ENCODE results near the gene SUSD6. TPM values are rescaled to one million over a fixed set of nuclear protein-coding genes. Genes with fewer than 3 reads are reported as not detected.

The SUSD6 gene, protein sequence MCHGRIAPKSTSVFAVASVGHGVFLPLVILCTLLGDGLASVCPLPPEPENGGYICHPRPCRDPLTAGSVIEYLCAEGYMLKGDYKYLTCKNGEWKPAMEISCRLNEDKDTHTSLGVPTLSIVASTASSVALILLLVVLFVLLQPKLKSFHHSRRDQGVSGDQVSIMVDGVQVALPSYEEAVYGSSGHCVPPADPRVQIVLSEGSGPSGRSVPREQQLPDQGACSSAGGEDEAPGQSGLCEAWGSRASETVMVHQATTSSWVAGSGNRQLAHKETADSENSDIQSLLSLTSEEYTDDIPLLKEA
- total RNA-seq (2014; rRNA removed; shearing (Covaris generic)) = 4.6 and 4.8 TPM in 2 replicates

DNA sequence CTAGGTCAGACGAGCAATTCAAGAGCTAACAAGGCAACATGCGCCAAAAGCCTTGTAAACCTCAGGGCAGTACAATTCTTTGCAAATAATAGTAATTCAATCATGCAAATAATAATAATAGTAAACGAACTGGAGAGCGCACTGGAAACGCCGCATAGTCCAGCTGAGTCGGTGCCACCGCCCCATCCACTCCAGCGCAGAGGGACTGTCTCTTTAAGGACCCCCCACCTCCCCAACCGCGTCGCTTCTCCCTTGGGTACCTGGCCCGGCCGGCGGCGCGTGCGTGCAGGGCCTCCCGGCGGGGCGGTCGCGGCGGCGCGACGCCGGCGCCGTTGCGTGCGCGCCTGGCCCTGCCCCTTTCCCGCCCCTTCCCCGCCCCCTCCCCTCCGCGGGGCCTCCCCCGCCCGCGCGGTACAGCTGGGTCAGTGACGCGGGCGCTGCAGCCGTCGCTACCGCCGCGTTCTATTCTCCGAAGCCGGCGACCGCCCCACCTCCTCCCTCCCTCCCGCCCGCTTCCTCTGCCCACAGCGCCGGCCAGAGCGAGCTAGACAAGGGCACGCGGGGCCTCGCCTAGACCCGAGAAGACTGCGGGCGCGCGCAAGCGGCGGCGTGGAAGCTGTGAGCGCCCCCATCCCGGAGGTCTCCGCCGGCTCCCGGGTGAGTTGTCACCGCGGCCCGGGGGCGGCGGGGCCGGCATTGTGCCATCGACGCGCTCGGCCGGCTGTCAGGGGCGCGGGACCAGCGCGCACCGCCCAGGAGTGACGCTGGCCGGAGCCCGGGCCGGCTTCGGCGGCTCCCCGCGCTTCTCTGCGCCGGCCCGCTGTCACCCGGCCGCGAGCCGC, at the start of gene SUSD6:
Gene SUSD6 (plus strand): TSS at position 425 of the 842 bp plus-strand sequence. CDS start 46,997 bp downstream, outside the sequence.
- peak; percentile 97 for DNase-seq (ENCODE audit: low read depth)

DNA sequence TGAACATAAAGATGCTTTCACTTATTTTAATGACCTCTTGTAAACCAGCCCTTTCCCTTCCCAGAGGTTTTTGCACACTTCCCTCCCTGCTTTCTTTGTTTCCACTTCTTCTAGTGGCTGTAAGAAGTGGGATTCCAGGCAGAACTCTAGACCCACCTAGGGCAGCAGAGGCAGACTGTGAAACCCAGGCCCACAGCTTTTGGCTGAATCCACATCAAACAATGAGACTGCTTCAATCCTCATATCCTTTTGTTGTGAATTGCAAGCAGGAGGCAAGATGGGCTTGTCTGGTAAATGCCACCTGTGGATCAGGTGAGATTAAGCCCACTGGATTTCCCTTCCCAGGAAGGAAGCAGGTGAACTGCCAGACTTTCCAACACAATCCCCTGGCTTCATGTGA, 49.5 kb upstream of the SUSD6 start:
- DNase-seq (ENCODE audit: low read depth) = no peak

DNA sequence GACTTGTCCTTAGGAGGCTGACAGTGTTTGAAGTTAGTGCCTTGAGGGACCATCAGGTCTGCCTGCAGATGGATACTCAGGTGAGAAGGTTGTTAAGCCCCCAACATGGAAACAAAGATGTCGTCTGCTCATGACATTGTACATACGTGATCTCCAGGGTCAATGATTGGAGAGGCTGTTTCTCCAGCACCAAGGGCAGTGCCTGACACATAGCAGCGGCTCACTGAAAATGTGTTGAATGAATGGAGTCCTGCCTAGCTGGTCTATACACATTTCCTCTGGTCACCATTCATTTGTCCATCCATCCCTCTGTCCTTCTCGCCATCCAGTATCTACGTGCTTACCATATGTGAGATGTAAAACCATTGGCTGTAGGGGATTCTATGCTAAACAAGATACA, 43.8 kb upstream of the SUSD6 start:
- no peak for DNase-seq (ENCODE audit: low read depth)

DNA sequence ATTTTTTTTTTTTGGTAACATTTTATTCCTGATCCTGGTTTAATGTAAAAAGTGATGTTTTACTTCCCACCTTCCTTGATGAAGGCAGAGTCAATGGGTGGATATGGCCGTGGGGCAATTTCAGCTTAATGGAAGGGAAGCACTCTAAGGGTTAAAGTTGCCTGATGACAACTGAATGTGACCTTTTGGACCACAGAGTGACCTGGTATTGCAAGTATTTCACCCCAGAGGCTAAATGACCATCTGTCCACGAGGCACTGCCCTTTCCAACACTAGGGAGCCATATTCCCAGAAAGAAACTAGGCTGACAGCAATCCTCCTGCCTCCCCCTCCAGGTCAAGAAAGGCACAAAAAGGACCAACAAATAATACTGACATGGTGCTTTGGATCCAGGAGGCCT, 41.5 kb upstream of the SUSD6 start:
- DNase-seq (ENCODE audit: low read depth) = no peak

DNA sequence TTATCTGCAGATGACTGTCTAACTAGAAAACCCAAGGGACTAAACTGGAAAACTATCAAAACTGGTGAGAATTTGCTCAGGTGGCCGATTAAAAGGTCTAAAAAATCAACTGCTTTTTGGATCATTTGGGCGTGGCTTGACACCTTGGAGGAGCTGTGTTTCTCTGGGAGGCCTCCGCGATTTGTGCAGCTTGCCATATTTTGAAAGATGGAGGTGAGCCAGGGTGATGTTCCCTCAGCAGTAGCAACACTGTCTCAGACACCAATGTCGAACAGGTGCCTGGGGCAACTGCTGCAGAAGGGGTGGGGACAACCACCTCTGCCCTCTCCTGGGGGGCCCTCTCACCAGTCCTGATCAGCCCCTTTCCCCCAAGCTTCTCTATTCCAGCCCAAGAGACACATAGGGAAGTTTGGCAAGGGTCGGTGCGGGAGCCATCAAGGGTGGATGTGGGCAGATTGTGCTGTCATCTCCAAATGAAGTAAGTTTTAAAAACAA, 40.5 kb upstream of the SUSD6 start:
- DNase-seq (ENCODE audit: low read depth) = no peak

DNA sequence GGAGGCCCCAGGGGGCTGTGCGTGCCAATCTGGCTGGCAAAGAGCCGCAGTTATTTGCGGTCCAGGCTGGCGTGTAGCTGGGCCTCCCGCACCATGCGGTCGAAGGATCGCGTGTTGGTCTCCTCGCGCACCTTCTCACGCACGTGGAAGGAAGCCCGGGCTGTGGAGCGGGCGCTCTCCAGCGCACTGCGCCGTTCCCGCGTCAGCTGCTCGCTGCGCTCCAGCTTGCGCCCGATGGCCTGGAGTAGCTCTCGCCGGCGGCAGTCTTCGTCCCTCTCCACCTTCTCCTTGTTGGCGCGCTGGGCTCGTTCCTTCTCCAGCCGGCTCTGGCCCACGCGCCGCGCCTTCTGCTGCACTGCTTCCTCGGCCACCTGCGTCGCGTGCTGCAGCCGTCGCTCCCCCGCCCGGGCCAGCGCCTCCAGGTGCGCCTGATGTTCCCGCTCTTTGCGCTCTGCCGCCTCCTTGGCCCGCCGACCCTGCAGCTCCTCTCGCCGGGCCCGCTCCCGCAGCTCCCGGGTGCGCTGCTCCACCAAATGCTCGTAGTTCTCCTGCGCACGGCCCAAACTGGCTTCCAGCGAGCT, 39.9 kb upstream of the SUSD6 start:
- DNase-seq (ENCODE audit: low read depth) = no peak

DNA sequence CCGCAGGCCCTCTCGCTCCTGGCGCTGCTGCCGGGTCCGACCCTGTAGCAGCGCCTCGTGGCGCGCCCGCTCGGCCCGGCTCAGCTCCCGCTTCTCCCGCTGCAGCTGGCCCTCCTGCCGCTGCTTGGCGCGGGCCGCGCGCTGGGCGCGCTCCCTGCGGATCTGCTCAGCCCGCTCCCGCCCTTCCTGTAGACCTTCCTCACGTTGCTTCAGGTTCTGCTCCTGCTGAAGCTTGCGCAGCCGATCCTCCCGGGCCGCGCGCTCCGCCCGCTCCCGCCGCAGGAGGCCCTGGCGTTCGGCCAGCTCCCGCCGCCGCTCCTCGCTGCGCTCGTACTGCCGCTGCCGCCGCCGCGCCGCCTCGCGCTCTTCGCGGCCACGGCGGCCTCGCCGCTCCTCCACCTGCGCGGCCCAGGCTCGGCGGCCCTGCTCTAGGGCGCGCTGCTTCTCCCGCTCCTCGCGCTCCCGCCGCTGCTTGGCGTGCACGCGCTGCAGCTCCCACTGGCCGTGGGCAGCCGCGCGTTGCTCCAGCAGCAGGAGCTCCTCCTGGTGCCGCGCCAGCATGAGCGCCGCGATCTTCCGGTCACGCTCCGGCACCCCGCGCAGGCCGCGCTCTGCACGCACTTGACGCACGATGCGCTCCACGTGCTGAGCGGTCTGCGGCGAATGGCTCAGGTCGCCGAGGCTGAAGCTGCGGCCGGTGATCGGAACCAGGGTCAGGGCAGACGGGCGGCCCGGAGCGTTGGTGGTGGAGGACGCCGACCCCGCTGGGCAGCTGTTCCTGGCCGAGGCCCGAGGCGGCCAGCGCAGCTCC, 39.2 kb upstream of the SUSD6 start:
- DNase-seq (ENCODE audit: low read depth) = no peak

DNA sequence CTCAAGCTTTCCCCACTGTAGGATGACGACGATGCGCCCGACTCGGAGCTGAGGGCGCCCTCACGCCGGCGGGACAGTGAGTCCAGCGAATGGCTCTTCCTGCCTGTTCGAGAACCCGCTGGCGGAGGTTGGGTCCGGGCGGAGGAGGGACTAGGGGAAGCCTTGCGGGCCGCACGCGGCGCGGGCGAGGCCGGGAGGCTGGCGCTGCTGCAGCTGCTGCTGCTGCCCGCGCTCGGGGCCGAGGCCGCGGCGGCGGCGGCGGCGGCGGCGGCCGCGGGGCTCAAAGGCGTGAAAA, 38.6 kb upstream of the SUSD6 start:
- no peak for DNase-seq (ENCODE audit: low read depth)

DNA sequence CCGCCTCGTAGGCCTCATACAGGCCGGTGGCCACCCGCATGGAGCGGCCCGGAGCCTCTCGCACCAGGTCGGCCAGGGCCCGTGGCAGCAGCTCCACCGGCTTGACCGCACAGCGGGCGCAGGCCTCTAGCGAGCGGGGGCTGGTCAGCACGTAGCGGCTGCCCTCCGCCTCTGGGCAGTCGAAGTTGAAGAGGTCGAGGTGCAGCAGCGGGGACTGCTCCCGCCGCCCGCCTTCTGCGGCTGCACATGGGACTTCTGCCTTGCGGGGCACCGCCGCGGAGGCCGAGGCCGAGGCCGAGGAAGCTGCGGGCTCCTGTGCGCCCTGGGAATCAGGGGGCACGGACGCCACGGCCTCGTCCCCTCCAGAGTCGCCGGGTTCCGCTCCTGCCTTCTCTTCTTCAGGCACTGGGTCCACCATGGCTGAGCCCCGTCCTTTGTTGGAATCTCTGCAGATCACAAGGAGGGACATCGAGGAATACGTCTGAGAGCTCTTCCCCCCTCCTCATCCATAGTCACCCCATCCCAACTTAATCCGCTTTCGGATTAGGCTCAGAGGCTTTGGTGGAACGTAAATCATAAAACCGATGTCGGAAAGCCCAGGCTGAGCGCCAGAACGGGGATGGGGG, 38.1 kb upstream of the SUSD6 start:
- DNase-seq (ENCODE audit: low read depth) = no peak

DNA sequence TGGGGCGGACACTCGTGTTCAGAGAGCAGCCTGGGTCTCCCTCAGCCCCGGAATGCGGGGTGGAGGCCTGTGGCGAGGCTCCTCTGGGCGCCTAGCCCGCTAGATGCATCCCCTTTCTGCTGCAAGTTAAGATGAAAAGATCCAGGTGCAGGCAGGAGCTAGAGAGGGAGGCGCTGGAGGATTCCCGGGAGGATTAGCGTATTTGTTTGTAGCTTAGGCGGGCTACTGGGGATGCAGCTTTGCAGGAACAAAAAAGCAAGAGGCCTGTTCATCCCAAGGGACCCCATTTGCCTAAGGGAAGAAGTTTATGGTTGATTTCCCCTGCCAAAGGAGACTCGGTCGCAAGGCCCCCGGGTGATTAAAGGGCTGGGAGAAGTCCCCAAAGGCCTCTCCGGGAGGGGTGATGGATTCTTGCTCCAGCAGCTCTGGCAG, 37.5 kb upstream of the SUSD6 start:
- DNase-seq (ENCODE audit: low read depth) = no peak

DNA sequence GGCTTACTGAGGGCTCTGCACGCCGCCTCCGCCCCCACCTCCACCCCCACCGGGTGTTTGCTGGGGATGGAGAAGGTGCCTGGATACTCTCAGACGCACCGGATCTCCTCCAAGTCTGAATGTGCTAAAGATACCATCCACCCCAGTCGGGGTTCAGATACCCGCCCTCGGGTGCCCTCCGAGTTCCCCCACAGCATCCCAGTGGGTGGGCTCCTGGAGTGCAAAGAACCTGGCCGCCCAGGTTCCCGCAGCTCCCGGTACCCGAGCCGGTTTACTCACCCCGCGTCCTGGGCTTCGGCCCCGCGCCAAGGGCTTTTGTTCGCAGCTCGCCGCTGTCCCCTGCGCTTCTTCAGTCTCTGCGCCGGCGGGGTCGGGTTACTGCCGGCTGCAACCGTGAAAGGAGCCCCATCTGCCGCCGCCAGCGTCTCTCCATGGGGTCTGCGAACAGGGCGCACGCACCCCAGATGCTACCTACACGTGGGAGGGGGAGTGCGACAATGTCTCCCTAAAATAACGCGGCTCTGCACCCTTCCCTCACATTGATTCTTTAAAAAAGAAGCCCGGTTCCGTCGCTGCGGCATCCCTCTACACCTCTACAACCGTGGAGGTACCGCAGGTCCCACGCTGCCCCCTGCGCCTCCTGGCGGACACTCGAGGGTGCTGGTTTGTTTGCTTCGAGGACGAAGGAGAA, 37.0 kb upstream of the SUSD6 start, which contains the start of gene CCDC177:
Gene CCDC177 (minus strand): TSS at position 609 of the 691 bp plus-strand sequence. CDS start 1,249 bp downstream, outside the sequence.
- peak; percentile 75 for DNase-seq (ENCODE audit: low read depth)

DNA sequence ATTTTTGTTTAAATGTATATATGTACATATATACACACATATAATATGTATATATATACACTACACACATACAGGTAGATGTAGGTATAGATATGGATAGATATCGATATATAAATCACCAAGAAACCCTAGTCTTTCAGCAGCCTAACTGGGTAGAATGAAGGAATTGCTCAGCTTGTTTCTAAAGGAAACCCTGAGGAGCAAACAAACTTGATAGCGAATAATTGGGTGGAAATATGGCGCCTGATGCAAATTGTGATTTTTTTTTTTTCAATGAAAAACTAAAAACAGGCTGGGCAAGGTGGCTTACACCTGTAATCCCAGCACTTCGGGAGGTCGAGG, 36.5 kb upstream of the SUSD6 start:
- DNase-seq (ENCODE audit: low read depth) = no peak

DNA sequence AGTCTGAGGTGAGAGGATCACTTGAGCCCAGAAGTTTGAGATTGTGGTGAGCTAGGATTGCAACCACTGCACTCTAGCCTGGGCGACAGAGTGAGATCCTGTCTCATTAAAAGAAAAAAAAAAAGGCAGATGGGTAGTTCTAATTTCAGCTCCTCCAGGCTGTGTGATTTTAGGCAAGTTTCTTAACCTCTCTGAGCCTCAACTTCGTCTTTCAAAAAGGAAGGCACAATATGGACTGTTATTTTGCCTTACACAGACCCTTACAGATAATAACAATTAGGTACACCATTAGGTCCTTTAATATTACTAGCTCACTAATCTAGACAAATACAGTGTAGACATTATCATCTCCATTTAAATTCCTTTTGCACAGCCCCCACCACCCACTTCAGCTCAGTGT, 31.9 kb upstream of the SUSD6 start:
- DNase-seq (ENCODE audit: low read depth) = no peak

DNA sequence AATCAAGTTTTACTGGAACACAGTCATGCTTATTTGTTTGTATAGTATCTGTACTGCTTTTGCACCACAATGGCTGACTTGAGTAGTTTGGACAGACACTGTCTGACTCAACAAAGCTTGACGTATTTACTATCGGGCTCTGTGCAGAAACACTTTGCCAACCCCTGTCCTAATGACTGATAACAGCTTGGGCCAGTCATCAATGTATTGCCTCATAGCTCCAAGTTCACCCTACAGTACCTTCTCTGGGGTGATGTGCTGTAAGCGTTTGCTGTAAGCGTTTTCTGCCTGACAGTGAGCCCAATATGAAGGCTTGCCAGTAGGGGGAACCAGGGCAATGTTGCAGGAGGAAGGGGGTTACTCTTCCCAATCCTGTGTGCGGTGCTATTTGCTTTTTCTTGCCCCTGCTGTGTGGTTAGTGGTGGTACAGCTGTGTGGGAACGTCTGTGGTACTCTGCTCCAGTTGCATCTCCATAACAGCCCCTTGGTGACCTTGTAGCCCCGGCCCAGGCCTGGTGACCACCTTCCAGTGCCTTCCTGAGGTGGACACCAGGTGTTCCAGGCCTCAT, 31.3 kb upstream of the SUSD6 start:
- DNase-seq (ENCODE audit: low read depth) = peak; percentile 54

DNA sequence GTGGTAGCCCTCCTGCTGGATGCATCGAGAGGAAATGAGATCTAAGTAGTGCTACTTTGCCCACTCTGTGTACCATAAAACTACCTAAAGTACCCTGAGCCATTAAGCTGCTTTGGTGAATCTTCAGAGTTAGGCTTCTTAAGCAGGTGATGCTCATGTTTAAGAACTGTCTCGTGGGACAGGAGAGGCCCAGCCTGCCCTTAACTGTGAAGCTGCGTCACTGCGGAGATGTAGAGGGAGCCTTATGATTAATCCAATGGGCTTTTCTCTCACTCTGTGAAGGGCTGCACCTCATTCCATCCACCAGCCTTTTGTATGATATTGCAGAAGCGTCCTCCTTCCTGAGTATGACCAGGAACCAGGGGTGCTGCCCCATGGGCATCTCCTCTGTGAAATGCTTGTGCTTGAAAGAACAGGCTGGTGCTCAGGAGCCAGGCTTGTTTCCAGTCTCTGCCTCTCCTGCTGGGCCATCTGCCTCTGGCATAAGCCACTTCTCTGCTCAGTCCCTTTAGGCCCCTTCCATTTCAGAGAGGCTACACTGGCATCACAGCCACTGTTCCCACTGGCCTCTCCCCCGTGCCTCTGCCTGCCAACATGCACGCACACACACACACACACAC, 30.0 kb upstream of the SUSD6 start:
- DNase-seq (ENCODE audit: low read depth) = no peak

DNA sequence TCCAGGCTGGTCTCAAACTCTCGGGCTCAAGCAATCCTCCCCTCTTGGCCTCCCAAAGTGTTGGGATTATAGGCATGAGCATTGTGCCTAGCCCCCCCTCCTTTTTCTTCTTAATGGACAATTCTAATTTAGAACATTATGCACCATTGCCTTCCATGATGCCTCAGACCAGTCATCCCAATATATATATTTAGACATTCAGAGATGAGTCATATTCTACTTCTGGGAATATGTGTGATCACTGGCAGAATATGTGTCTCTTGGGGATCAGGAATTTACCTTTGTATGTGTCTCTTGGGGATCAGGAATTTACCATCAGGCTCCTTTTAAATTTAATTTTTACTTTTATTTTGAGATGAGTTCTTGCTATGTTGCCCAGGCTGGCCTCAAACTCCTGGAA, 29.2 kb upstream of the SUSD6 start:
- no peak for DNase-seq (ENCODE audit: low read depth)

DNA sequence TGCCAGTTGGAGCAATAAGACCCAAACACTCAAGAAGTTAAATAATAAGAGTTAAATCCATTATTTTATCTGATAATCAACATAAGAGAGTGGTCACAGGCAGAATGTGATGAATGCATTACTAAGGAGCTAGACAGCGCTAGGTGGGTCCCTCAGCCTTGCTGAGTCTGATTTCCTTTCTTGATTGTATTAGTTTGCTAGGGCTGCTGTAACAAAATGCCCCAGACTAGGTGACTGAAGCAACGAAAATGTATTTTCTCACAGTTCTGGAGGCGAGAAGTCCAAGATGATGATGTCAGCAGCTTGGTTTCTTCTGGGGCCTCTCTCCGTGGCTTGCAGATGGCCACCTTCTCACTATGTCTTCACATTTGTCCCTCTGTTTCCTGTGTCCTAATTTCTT, 28.6 kb upstream of the SUSD6 start:
- DNase-seq (ENCODE audit: low read depth) = no peak

DNA sequence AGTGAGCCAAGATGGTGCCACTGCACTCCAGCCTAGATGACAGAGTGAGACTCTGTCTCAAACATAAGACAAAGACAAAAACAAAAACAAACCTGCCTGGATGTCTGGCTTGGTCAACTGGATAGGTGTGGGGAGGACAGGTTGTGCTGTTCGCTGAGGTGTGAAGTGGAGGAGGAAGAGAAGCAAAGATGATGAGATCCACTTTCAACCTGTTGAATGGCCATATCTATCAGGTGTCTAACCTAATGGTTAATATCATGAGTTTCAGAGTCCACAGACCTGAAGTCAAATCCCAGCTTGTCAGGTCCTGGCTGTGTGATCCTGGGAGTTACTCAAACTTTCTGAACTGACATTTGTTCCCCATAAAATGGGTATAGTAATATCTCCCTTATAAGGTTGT, 27.0 kb upstream of the SUSD6 start:
- no peak for DNase-seq (ENCODE audit: low read depth)

DNA sequence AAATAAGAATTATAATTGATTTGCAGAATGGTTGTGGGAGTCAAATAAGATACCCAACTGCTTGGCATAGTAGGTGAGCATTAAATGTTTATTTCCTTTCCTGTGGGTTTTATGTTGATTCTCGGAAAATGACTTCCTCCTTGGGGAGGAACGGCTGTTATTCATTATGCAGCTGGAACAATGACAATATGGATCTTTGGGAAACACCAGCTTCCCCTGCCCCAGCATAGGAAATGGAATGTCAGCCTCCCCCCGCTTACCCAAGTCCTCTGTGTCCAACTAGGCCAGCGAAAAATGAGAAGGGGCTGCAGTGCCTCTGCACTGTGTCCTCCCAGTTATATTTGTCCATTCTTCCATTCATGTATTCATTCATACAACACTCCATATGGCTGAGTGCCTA, 25.0 kb upstream of the SUSD6 start:
- no peak for DNase-seq (ENCODE audit: low read depth)

DNA sequence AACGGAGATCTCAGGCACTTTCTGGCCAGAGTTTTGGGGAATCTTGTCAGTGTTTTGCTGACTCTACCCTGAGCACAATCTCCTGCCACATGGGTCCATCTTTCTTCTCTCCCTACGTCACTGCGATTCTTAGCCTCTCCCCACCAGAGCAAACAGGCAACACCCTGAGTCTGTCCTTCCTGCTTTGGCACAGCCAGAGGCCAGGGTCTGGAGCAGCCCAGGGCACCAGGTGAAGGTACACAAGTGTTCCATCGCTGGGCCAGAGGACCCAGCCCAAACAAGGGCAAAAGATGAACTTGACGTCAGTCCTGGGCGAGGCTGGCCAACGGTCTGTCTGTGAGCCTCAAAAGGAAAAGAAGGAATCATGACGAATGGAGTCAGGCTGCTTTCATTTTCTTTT, 24.0 kb upstream of the SUSD6 start:
- DNase-seq (ENCODE audit: low read depth) = no peak
